AML-193 (cell line): Measurements from ENCODE around the gene DAG1.

Experiments
- DNase-seq, 2 experiments: peaks; one replicate each; lab custom pipeline; 2025; lab: John Stamatoyannopoulos, UW

The DAG1 gene

DNA sequence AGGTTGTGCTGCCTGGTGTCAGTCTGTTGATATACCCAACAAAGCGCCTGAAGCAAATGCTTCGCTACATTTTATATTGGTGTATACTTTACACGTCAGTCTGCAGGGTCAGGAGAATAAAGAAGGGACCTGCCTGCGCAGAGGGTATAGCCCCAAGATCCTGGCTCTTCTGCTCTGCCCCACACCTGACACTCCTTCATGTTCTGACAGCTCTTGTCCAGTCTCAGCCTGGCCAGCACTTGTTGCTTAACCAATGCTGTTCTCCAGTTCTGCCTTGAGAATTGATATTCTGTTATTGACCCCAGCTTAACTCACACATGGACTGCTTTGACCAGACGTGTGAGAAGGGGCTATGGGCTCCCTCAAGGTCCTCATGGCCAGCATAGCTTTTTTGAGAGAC is 48.4 kb downstream of the DAG1 start:
- DNase-seq: no peak

DNA sequence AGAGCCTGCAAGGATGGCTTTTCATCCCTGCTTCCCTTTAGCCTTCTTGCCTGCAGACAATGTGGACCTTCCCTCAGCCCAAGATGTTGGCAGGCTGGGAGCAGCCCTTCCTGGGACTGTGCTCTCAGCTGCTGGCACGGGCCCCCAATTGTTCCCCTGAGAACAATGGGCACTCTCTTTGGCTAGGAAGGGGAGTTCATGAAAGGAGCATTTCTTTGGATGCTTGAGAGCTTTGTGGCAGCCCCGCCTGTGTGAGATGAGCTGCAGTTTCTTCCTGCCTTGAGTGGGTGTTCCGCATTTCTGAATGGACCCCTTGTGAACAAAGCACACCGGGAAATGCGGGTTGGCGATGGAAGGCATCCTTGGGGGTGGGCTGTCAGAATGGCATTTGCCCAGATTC is 49.2 kb downstream of the DAG1 start:
- no peak for DNase-seq

DNA sequence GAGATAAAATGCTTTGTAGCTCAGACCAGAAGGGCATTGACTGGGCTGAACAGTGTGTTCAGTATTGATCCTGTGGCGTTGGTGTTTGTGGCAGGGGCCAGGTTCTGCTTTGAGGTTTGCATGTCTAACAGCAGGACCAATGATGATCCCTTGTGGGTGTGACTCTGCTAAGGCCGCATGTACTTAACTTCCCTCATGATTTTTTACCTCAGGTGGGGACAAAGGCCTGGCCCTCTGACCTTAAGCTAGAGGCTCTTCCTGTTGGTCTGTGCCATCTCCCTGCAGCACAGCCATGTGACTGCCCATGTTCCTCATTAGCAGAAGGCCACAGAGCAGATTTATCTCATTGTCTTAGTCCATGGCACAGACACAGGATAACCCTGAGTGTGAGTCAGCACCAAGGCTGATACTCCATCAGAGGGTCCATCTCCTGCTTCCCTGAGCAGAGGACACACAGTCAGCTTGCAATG is 49.9 kb downstream of the DAG1 start:
- peak; percentile 17 for DNase-seq

DNA sequence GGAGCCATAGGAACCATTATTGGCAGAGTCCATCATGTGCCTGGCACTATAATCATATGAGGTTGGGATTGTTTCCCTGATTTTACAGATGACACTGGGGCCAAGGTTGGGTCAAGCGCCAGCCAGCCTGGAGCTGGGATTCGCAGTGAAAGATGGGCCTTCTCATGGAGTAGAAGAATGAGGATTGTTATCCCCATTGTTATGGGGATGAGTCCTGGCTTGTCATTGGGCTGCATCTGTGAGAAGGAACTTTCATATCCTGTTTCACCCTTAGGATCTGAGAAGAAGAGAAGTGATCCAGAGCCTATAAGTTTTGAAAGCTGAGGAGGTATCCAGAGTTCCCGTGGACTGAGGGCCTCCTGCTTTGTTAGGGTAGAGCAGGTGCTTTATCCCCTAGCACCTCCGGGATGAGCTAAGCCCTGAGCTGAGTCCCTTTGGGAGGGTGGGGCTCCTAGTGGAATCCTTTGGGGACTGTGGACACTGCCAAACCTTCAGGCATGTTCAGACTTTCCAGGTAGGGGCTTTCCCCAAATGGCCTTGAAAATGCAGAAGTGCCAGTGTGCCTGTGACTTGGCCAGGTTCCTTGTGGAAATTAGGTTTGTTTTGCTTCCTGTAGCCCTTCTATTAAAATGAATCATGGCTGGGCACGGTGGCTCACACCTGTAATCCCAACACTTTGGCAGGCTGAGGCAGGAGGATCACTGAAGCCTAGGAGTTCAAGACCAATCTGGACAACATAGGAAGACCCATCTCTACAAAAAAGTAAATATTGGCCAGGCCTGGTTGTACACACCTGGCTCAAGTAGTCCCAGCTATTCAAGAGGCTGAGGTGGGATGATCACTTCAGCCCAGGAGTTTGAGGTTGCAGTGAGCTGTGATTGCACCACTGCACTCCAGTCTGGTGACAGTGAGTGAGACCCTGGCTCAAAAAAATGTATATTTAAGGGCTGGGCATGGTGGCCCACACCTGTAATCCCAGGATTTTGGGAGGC is 54.0 kb downstream of the DAG1 start:
- no peak for DNase-seq

DNA sequence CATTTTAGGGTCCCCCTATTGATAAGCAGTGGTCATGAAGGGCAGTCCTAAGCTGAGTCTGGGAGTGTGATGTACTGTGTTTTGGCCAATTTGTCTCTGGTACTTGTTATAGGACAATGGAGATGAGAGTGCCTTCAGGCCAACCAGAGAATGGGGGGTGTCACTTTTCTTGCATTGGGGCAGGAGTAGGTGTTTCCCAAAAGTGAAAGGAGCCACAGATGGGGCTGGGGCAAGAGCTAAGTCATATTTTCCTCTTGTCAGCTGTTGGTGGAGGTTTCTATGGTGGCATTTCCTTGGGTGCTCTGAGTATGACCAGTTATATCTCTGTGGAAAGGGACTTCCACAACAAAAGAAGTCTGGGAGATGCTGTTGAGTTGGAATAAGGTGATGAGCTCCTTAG is 59.5 kb downstream of the DAG1 start:
- no peak for DNase-seq

DNA sequence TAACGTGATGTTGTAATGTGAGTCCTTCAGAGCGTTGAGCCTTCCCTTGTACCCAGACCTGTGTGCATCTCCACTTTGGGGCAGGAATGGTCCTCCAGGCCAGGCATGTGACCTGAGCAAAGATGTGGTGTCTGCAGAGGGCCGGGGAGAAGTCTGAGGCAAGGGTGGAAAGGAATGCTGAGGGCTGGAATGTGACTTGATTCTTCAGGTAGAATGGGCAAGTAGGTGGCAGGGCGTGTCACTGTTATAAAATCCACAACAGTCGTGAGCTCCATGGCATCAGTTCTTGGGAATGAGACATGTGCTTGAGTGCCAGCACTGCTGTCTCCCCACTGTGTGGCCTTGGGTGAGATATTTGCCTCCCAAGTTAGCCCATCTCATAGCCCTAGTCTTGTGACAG is 60.2 kb downstream of the DAG1 start:
- DNase-seq: no peak

DNA sequence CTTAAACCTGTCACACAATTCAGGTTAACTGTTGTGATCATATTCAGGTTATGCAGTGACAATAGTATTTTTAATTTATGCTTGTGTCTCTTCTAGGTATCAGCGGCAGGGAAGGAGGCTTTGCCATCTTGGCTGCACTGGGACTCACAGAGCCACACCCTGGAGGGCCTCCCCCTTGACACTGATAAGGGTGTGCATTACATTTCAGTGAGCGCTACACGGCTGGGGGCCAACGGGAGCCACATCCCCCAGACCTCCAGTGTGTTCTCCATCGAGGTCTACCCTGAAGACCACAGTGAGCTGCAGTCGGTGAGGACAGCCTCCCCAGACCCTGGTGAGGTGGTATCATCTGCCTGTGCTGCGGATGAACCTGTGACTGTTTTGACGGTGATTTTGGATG is 60.6 kb downstream of the DAG1 start:
- DNase-seq: no peak

DNA sequence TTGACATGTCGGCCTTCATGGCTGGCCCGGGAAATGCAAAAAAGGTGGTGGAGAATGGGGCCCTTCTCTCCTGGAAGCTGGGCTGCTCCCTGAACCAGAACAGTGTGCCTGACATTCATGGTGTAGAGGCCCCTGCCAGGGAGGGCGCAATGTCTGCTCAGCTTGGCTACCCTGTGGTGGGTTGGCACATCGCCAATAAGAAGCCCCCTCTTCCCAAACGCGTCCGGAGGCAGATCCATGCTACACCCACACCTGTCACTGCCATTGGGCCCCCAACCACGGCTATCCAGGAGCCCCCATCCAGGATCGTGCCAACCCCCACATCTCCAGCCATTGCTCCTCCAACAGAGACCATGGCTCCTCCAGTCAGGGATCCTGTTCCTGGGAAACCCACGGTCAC is 61.2 kb downstream of the DAG1 start:
- no peak for DNase-seq

DNA sequence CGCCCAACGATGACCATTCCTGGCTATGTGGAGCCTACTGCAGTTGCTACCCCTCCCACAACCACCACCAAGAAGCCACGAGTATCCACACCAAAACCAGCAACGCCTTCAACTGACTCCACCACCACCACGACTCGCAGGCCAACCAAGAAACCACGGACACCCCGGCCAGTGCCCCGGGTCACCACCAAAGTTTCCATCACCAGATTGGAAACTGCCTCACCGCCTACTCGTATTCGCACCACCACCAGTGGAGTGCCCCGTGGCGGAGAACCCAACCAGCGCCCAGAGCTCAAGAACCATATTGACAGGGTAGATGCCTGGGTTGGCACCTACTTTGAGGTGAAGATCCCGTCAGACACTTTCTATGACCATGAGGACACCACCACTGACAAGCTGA is 61.6 kb downstream of the DAG1 start:
- DNase-seq: no peak

DNA sequence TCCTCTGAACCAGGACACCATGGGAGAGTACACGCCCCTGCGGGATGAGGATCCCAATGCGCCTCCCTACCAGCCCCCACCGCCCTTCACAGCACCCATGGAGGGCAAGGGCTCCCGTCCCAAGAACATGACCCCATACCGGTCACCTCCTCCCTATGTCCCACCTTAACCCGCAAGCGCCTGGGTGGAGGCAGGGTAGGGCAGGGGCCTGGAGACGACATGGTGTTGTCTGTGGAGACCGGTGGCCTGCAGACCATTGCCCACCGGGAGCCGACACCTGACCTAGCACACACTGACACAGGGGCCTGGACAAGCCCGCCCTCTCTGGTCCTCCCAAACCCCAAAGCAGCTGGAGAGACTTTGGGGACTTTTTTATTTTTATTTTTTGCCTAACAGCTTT is 63.0 kb downstream of the DAG1 start:
- no peak for DNase-seq

DNA sequence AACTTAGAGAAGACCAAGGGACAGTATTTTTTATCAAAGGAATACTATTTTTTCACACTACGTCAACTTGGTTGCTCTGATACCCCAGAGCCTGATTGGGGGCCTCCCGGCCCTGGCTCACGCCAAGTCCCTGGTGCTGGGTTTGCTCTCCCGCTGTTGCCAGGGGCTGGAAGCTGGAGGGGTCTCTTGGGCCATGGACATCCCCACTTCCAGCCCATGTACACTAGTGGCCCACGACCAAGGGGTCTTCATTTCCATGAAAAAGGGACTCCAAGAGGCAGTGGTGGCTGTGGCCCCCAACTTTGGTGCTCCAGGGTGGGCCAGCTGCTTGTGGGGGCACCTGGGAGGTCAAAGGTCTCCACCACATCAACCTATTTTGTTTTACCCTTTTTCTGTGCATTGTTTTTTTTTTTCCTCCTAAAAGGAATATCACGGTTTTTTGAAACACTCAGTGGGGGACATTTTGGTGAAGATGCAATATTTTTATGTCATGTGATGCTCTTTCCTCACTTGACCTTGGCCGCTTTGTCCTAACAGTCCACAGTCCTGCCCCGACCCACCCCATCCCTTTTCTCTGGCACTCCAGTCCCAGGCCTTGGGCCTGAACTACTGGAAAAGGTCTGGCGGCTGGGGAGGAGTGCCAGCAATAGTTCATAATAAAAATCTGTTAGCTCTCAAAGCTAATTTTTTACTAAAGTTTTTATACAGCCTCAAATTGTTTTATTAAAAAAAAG is 63.9 kb downstream of the DAG1 start:
- no peak for DNase-seq

DNA sequence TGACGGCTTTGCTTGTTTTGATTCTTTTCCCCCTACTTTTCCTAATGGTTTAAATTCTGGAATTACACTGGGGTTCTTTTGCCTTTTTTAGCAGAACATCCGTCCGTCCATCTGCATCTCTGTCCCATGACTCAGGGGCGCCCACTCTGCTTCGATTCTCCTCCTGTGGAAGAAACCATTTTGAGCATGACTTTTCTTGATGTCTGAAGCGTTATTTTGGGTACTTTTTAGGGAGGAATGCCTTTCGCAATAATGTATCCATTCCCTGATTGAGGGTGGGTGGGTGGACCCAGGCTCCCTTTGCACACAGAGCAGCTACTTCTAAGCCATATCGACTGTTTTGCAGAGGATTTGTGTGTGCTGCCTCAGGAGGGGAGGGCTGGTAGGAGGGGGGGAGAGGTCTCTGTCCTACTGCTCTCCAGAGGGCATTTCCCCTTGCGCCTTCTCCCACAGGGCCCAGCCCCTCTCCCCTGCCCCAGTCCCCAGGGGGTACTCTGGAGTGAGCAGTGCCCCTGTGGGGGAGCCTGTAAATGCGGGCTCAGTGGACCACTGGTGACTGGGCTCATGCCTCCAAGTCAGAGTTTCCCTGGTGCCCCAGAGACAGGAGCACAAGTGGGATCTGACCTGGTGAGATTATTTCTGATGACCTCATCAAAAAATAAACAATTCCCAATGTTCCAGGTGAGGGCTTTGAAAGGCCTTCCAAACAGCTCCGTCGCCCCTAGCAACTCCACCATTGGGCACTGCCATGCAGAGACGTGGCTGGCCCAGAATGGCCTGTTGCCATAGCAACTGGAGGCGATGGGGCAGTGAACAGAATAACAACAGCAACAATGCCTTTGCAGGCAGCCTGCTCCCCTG is 64.7 kb downstream of the DAG1 start:
- DNase-seq: no peak

DNA sequence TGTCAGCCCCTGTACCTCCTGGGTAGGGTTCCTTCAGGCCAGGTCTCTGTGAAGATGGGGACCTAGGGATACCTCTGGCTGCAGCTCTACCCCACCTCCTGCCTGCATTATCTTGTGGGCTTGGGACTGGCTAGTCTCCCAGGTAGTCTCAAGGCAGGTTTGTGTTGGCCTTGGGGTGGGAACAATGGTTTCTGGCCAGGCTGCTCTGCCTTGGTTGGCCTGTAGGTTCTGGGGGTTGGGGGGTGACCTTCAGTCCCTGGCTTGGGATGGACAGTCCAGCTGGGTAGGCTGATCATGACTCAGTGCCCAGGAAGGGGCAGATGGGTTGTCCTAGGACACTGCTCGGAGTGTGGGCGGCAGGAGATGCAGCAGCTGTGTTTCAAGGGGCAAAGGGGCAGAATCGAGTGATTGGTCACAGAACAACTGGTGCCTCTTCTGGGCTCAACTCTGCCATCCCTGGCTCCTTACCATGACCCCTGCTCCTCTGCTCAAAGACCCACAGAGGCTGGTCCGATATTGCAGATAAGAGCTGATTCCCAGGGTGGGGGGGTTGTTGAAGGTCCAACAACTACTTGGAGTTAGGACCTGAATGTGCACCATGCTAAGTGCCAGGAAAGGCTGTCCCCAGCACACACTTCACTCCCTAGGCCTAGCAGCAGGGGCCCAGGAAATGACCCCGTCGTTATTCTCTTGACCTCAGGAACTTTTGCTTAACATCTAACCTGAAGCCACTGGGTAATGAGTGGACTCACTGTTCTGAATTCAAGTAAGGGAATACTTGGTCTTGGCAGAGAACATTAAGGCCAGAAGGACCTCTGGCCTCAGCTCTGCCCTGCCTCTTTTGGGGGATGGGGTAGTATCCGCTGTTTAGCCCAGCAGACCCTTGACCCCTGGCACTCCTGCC is 66.2 kb downstream of the DAG1 start:
- no peak for DNase-seq

DNA sequence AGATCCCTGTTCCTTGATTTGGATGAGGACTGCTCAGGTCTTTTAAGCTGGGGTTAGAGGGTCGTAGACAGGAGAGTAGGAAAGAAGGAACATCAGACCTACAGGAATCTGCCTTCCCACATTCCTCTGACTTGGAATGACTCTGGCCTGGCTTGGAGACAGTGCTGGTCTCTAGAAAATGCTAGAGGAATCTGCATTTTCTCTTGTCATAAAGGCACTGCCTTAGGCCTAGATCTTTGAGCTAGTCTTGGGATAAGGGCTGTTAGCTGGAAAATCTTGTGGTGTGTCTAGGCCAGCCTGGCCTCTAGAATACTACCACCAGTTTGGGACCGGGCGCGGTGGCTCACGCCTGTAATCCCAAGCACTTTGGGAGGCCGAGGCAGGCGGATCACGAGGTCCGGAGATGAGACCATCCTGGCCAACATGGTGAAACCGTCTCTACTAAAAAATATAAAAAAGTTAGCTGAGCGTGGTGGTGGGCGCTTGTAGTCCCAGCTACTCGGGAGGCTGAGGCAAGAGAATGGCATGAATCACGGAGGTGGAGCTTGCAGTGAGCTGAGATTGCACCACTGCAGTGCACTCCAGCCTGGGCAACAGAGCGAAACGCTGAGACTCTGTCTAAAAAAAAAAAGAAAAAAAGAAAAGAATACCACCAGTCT is 66.9 kb downstream of the DAG1 start:
- DNase-seq: no peak

DNA sequence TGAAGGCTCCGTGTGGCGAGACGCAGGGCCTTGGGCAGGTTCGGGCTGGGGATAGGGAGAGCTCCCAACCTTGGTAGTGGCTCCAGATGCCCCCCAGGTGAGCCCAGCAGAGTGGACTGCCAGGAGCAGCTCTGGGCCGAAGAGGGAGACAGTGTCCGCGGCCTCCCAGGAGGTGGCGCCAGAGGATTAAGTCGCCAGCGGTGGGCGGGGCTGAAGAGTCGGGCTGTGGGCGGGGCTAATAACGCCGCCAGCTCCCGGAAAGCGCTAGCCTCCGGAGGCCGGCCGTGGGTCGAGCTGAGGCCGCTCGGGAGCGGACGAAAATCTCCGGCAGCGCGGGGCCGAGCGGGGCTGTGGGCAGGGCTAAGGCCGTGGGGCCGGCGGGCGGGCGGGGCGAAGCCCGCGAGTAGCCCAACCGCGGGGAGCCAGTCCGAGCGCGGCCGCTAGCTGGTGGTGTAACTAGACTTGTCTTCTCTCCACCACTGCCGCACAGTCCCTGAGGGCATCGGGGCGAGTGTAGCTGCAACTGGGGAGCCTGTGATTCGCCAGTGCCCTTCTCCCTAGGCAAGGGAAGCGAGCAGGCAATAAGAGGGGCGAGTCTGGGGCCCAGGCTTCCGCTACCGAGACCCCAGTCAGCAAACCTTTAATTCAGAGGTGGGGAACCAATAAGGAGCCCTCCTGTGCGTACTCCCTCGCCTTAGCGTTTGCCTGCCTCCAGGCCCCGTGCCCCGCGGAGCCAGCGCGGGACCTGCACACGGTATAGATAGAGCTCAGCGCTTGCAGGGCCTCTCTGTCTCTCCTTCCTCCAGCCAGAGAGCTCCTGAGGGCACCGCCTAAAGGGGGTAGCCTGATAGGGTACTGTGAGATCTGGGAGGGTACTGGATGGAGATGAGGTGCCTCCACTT is 69.8 kb downstream of the DAG1 start:
- peak; percentile 96 for DNase-seq

DNA sequence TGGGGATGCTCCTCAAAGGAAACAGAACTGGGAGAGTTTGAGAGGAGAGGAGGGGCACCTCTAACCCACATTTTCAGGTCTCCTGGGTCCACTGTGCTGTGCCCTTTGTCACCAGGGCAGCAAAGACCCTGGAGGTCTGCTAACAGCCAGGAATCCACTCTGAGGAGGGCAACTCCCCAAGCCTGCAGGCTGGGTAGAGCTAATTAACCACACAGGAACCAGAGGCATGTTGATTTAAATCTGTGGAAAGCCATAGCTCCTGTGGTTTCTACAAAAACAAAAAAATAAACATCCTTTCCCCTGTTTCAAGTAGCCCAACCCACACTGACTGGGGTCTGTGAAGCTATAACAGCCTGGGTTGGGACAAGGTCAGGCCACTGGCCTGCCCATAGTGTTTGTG is 82.0 kb downstream of the DAG1 start:
- no peak for DNase-seq

DNA sequence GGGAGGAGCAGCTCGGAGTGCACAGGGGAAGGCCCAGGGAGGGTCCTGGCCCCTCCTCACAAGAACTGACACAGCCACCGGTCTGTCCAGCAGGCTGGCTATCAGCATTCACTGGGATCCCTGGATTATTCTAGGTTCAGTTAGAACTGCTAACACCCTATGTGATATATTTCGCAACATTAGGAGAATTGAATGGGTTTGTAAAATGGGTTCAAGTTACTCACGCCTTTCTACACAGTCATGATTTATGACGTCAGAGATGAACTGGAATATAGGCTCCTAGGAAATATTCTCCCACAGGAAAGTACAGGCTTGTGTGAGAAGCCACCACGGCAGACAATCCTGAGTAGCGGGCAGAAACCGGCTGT is 83.2 kb downstream of the DAG1 start:
- no peak for DNase-seq

DNA sequence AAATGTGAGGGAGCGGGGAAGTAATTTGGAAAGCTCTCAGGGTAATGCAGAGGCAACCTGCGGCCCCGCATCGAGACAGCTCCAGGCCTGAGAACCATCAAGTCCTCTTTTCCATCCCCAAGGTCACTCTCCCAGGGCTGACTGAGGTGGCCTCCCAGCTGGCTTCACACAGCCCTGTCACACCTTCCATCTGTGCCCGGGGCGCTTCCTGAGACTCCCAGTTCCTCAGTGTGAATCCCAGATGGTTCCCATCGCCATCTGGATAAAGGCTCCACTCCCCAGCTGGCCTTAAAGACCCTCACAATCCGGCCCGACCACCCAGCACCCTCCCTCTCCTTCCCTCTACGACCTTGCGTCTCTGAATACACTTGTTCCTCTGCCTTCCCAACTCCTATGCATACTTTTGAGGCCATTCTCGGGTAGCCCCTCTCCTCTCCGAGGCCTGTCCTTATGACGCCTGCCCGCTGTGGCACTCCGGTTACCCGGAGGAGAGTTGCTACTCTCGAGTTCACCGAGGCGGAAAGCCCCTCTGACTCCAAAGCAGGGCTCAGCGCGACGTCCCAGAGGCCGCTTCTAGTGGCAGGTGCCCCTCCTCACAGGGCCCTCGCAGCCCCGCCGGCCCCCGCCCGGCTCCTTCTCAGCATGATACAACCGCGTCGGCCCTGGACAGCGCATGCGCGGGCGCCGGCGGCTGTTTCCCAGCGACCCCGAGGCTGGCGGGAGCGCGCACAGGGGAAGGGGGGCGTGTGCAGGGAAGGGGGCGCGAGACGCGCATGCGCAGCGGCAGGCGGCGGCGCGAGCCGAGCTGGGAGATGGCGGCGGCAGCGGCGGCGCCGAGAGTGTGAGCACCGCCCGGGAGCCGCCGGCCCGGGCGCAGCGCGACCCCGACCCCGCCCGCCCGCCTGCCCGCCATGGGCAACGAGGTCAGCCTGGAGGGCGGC is 83.9 kb downstream of the DAG1 start, which contains the start of gene BSN:
Gene BSN, plus strand, starts transcription at position 786 of the 941 bp plus-strand sequence. Its CDS starts 126 bp downstream, at position 912.
- peak; percentile 61 to 66 for DNase-seq
